ENCODE measurements around the gene GTF3C4.

Gene GTF3C4

DNA sequence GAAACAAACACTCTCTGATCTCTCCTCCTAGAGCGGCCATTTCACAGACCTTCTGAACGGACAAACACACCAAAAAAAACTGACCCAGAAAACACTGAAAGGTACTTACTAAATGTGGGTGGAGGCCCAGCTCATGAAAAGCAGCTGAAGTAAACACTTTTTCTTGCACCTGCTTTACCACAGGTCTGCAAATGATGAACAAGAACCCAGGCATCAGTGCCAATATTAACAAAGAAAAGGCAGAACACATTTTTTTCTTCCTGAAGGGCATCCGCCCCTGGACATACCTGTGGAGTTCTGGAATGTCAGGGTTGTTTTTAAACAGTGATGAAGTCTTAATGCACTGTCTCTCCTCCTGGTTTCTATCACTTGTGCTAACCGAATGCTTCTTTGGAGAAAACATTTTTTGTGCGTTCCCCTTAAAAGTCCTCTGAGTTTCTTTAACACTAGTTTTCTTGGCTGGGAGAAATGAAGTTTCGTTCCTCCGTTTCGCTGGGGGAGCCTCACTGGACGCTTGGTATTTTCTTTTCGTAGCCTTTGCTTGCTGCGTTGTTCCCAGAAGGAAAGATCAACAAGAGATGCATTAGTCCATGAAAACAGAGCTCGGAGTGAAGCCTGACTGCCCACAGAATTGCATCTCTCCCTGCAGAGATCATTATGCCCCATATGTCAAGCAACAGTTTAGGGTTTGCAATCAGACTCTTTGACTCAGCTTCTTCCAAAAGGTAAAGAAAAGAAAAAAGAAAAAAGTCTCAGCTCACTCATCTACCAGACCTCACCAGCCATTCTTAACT, 7.9 kb upstream of the GTF3C4 start:
- TF ChIP-seq JUND (IDR thresholded peaks at IDR 0.05; ENCODE audit: low read depth) = no peak
- in situ Hi-C loops (cut with HindIII; ENCODE audit: low pct_unique_long_range_greater_than_20kb, low sequenced_read_pairs) = no loop called here
- peak in 1 of 2 experiments; percentile 29 for DNase-seq (ENCODE audit: low read depth in 1 of 2, low spot score in 1 of 2)

GRCh38 chr9:132663117-132663516, 7.1 kb upstream of the GTF3C4 start:
- no peak for TF ChIP-seq JUND (IDR thresholded peaks at IDR 0.05; ENCODE audit: low read depth)
- no peak for DNase-seq (ENCODE audit: low read depth in 1 of 2, low spot score in 1 of 2)
- in situ Hi-C loops (cut with HindIII; ENCODE audit: low pct_unique_long_range_greater_than_20kb, low sequenced_read_pairs) = no loop called here

GRCh38 chr9:132663851-132664250, 6.4 kb upstream of the GTF3C4 start:
- DNase-seq (ENCODE audit: low read depth in 1 of 2, low spot score in 1 of 2) = no peak
- in situ Hi-C loops (cut with HindIII; ENCODE audit: low pct_unique_long_range_greater_than_20kb, low sequenced_read_pairs) = no loop called here
- TF ChIP-seq JUND (IDR thresholded peaks at IDR 0.05; ENCODE audit: low read depth) = no peak

DNA sequence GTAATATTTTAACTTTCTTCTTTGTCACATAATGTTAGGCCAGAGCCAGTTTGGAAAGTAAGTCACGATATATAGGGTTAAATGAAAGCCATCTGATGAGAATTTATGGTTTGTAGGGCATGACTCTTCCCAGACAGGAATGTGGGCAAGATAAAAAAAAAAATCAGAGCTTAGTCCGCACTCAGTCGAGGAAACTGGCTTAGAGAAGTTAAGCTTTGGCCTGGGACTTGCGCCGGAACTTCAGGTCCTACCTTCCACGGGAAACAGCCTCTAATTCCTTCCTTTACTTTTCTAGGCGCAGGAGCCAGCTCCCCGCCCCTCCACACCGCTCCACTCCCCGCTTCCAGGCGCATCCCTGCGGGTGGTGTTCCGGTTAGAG, 956 bp upstream of the GTF3C4 start:
- in situ Hi-C loops (cut with HindIII; ENCODE audit: low pct_unique_long_range_greater_than_20kb, low sequenced_read_pairs) = no loop called here
- peak in 1 of 2 experiments; percentile 85 for DNase-seq (ENCODE audit: low read depth in 1 of 2, low spot score in 1 of 2)
- no peak for TF ChIP-seq JUND (IDR thresholded peaks at IDR 0.05; ENCODE audit: low read depth)

DNA sequence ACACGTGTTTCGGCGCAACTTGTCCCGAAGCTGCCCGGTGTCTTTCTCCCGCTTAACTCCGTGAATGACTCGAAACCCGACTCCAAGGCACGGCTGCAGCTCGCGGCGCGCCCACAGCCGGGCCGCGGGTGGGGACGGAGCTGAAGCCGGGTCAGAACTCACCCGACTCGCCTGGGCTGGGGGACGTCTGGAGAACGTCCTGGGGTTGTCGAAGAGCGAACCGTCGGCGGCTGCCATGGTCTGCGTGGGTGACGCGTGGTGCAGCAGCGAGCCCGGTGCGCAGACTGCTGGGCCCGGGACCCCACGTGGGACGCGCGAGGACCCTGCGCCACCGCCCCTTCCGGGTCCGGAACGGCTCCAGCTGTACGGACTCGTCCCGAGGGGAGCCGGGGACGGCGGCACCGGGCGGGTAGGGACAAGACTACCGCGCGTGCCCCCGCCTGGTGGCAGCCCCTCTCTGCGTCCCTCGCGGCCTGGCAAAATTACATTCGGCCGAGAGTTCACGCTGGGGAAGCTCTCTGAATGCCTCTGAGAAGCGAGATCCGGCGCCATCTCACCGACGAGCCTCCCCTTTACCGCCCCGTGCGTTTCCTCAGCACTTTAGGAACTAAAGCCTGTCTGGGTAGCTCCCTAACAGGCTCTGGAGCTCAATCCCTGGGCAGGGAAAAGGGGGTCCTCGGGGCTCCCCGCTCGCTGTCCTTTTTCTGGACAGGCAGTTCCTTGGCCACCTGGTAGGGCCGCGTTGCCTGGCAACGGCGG, 387 bp upstream of the GTF3C4 start, which contains the start of gene DDX31:
Gene DDX31 (minus strand): TSS at position 286 of the 759 bp plus-strand sequence. CDS start 49 bp downstream, at position 237.
- TF ChIP-seq JUND (IDR thresholded peaks at IDR 0.05; ENCODE audit: low read depth) = 0 out of 2 replicates have a peak, but pooled peaks have one; percentile 19
- peak; percentile 92 to 94 for DNase-seq (ENCODE audit: low read depth in 1 of 2, low spot score in 1 of 2)
- in situ Hi-C loops (cut with HindIII; ENCODE audit: low pct_unique_long_range_greater_than_20kb, low sequenced_read_pairs) = no loop called here

- no peak for TF ChIP-seq JUND (IDR thresholded peaks at IDR 0.05; ENCODE audit: low read depth)
- in situ Hi-C loops (cut with HindIII; ENCODE audit: low pct_unique_long_range_greater_than_20kb, low sequenced_read_pairs) = no loop called here
- DNase-seq (ENCODE audit: low read depth in 1 of 2, low spot score in 1 of 2) = no peak
These were observed 1.6 kb downstream of the GTF3C4 start for GRCh38 chr9:132671620-132672412.

DNA sequence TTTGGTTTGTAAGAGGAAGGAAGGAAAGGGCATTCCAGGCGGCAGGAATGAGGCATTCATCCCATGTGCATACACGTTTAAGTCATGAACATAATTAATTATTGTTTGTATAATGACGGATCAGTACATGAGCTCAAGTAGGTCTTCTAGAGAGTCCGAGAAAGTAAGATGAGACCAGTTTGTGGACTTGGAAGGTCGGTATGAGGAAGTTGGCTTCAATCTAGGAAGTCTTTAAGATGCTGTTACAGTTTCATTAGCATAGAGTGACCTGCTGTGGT, 2.1 kb downstream of the GTF3C4 start:
- DNase-seq (ENCODE audit: low read depth in 1 of 2, low spot score in 1 of 2) = peak; percentile 56 to 90
- no peak for TF ChIP-seq JUND (IDR thresholded peaks at IDR 0.05; ENCODE audit: low read depth)
- in situ Hi-C loops (cut with HindIII; ENCODE audit: low pct_unique_long_range_greater_than_20kb, low sequenced_read_pairs) = no loop called here

DNA sequence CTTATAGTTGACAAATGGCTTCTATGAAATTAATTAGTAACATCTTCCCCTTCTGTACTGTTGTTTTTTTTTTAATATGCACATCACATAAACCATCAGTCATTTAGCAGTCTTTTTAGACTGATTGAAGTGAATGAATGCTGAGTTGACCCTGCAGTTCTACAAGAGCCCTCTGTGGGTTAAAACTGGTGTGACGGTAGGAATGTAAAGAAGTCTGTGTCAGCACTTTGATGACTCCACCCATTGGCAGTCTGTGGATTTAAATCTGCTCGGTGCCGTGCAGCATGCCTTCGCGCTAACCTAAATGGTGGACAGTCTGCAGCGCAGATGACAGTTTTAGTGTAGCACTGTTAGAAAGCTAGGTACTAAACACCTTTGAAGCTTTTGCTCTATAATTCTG, 3.1 kb downstream of the GTF3C4 start:
- in situ Hi-C loops (cut with HindIII; ENCODE audit: low pct_unique_long_range_greater_than_20kb, low sequenced_read_pairs) = no loop called here
- no peak for TF ChIP-seq JUND (IDR thresholded peaks at IDR 0.05; ENCODE audit: low read depth)
- peak; percentile 73 to 92 for DNase-seq (ENCODE audit: low read depth in 1 of 2, low spot score in 1 of 2)

DNA sequence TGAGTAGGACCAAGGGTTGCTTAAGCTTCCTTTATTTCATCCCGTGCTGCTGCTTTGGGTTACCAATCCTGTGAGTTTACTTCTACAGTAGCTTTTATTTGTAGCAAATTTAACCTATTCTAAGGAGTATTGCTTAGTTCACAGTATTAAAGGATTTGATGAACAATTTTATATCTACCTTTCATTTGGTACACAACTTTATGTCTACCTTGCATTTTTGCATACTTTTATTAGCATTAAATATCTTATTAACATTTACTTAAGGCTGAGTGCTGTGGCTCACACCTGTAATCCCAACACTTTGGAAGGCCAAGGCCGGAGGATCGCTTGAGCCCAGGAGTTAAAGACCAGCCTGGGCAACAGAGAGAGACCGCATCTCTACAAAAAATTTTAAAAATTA, 4.2 kb downstream of the GTF3C4 start:
- no peak for DNase-seq (ENCODE audit: low read depth in 1 of 2, low spot score in 1 of 2)
- in situ Hi-C loops (cut with HindIII; ENCODE audit: low pct_unique_long_range_greater_than_20kb, low sequenced_read_pairs) = no loop called here
- TF ChIP-seq JUND (IDR thresholded peaks at IDR 0.05; ENCODE audit: low read depth) = no peak

DNA sequence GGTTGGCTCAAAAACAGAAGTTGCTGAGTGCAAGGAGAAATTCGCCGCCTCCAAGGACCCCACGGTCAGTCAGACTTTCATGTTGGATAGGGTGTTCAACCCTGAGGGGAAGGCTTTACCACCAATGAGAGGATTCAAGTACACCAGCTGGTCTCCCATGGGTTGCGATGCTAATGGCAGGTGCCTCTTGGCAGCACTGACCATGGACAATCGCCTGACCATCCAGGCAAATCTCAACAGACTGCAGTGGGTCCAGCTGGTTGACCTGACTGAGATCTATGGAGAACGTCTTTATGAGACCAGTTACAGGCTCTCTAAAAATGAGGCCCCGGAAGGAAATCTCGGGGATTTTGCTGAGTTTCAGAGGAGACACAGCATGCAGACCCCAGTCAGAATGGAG, 7.7 kb downstream of the GTF3C4 start:
- DNase-seq (ENCODE audit: low read depth in 1 of 2, low spot score in 1 of 2) = no peak
- TF ChIP-seq JUND (IDR thresholded peaks at IDR 0.05; ENCODE audit: low read depth) = no peak
- in situ Hi-C loops (cut with HindIII; ENCODE audit: low pct_unique_long_range_greater_than_20kb, low sequenced_read_pairs) = no loop called here

DNA sequence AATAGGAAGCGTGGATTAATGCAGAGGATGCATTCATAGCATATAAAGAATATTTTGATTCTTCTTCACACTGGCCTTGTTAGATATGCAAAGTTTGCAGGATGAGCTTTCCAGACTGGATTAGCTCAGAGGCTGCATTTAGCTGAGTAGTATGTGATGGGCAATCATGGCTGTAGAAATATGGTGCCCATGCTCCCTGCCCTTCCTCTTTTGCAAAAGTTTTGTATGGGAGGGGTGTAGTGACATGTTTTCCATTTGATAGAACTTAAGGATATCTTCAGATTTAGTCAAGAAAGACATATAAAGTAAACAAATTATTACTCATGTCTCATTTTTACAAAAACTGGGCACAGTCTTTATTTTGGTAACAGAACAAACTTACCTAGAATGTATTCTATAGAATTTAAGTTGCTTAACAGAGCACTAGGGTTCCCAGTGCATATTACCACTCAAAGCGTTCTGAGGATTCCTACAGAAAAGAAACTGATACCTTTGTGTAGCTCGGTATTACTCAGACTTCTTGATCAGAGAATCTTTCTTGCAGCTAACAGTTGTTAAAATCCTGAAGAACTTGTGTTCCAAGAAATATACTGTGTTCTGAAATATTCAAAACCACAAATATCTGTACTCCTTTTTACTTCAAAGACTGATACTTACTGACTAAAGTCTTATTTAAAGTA, 9.8 kb downstream of the GTF3C4 start:
- no peak for DNase-seq (ENCODE audit: low read depth in 1 of 2, low spot score in 1 of 2)
- no peak for TF ChIP-seq JUND (IDR thresholded peaks at IDR 0.05; ENCODE audit: low read depth)
- in situ Hi-C loops (cut with HindIII; ENCODE audit: low pct_unique_long_range_greater_than_20kb, low sequenced_read_pairs) = no loop called here

DNA sequence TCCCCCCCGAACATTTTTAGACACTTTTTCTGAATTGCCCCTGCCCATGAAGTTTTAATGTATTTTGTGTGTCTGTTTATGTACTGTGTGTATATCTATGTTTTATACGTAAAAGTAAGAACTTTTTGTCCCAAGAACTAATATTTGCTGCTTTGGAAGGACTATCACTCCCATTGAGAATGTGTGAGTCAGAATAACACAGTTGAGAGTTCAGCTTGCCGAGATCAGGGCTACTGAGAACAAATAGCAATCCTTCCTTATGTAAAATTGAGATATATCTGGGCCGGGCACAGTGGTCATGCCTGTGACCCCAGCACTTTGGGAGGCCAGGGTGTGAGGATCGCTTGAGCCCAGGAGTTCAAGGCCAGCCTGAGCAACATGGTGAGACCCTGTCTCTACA, 11.3 kb downstream of the GTF3C4 start:
- no peak for TF ChIP-seq JUND (IDR thresholded peaks at IDR 0.05; ENCODE audit: low read depth)
- no peak for DNase-seq (ENCODE audit: low read depth in 1 of 2, low spot score in 1 of 2)
- in situ Hi-C loops (cut with HindIII; ENCODE audit: low pct_unique_long_range_greater_than_20kb, low sequenced_read_pairs) = no loop called here

Measured in T47D (cell line).